Gastrocnemius medialis (tissue), 4 donors: ENCODE data around the gene ADCY9. TPM values are rescaled to one million over a fixed set of nuclear protein-coding genes. Genes with fewer than 3 reads are reported as not detected.

ENCODE experiments used
- ATAC-seq, 2 donors: fragments of 150-250 bp; one replicate each; pipeline ENCODE4 v1.9.1; 2016
- DNase-seq, 2 donors: peaks; one replicate each; pipeline ENCODE4 v3.0.0-alpha.2; 2019
- H3K27ac ChIP-seq, 4 donors: fragments of 200-600 bp; sonication (generic); 1 replicate in 1 of 4; 2 replicates in 3 of 4; pipeline ENCODE4 v1.5.1; 2016 to 2018; ENCODE audit warnings: mild to moderate bottlenecking in 2 of 4, moderate library complexity in 1 of 4
- H3K27me3 ChIP-seq, 3 donors: fragments of 200-600 bp; sonication (generic) in 2 of 3; 1 replicate in 1 of 3; 2 replicates in 2 of 3; pipeline versions ENCODE4 v1.5.1 to v1.6.0; 2016 to 2019; ENCODE audit warnings: mild to moderate bottlenecking in 1 of 3, moderate library complexity in 1 of 3
- H3K36me3 ChIP-seq, 2 donors: fragments of 200-600 bp; sonication (generic) in 1 of 2; one replicate each; pipeline ENCODE4 v1.5.1; 2017 to 2018
- H3K4me1 ChIP-seq, 2 donors: fragments of 200-600 bp; sonication (generic) in 1 of 2; one replicate each; pipeline ENCODE4 v1.5.1; 2016 to 2017; ENCODE audit warnings: mild to moderate bottlenecking in 2 of 2
- H3K4me3 ChIP-seq, 4 donors: fragments of 200-600 bp; sonication (generic) in 3 of 4; 1 replicate in 1 of 4; 2 replicates in 3 of 4; pipeline ENCODE4 v1.5.1; 2016 to 2019; ENCODE audit warnings: mild to moderate bottlenecking in 2 of 4
- H3K9me3 ChIP-seq, 3 donors: fragments of 200-600 bp; sonication (generic) in 2 of 3; 1 replicate in 1 of 3; 2 replicates in 2 of 3; pipeline ENCODE4 v1.5.1; 2016 to 2019
- CTCF ChIP-seq, 5 experiments: fragments of 450-650 bp in 3 of 5; fragments of 200-600 bp in 2 of 5; sonication (generic) in 2 of 5; IDR thresholded peaks in 4 of 5; conservative IDR thresholded peaks in 1 of 5; 1 replicate in 4 of 5; 2 replicates in 1 of 5; pipeline ENCODE4 v1.5.1; 2016 to 2019; ENCODE audit warnings: antibody characterized with exemption in 5 of 5, mild to moderate bottlenecking in 3 of 5, moderate library complexity in 3 of 5
- POLR2A ChIP-seq, 2 donors: fragments of 450-650 bp; IDR thresholded peaks; one replicate each; pipeline ENCODE4 v1.6.1; 2017; ENCODE audit warnings: antibody characterized with exemption in 2 of 2, mild to moderate bottlenecking in 2 of 2, moderate library complexity in 2 of 2
- in situ Hi-C, 4 donors: fragments of 200-750 bp; cut with MboI; loops; one replicate each; pipeline versions ENCODE4 v1.15.0 to v1.8.0; 2017; ENCODE audit warnings: low sequenced_read_pairs in 4 of 4
- intact Hi-C: fragments of 100-400 bp; cut with DNase I; formaldehyde crosslinking; loops from one replicate; pipeline ENCODE4 v1.15.1; 2023; ENCODE audit warnings: low total_unique reads
- total RNA-seq, 4 donors: library from RNA; depleted of rRNA; stranded (reverse); fragments of >200 nt; gene quantifications; one replicate each; pipeline versions ENCODE4 v1.1.0 to v1.2.3, GENCODE V29; 2016

The ADCY9 gene
- total RNA-seq, 4 donors from 2014 or later: 84.9 to 223 (median 163) TPM

GRCh38 chr16:4090351-4090851 lies 25.8 kb downstream of the ADCY9 start:
- in situ Hi-C loops (no loop called here), intact Hi-C loops (loop anchor here (5.0 kb wide), 2 partner anchors 147 to 162 kb away; no protein-coding TSS in a partner anchor)
- peaks cover 88% of the 10 kb centered on the region in 2 donors for H3K4me1 ChIP-seq
- H3K27me3 ChIP-seq: no peaks in the 10 kb centered on the region
- no peaks in the 10 kb centered on the region for H3K36me3 ChIP-seq
- peak; percentile 66 to 74 for DNase-seq
- H3K27ac ChIP-seq: peak overlapping the region; percentile 90 to 95 (median 94)
- peak in 1 of 2 donors; percentile 38 for TF ChIP-seq POLR2A (IDR thresholded peaks at IDR 0.05)
- no peak for TF ChIP-seq CTCF (IDR thresholded peaks at IDR 0.05 in 4 of 5, conservative IDR thresholded peaks at IDR 0.05 in 1 of 5)
- H3K9me3 ChIP-seq: no peaks in the 10 kb centered on the region
- ATAC-seq: peak; percentile 8 to 9
- H3K4me3 ChIP-seq: peak overlapping the region; percentile 2 to 15 (median 6)

GRCh38 chr16:4089811-4090301 lies 26.4 kb downstream of the ADCY9 start:
- intact Hi-C loops: loop anchor here (5.0 kb wide), 3 partner anchors 117 to 162 kb away; no protein-coding TSS in a partner anchor
- no peaks in the 10 kb centered on the region for H3K9me3 ChIP-seq
- TF ChIP-seq CTCF (IDR thresholded peaks at IDR 0.05 in 4 of 5, conservative IDR thresholded peaks at IDR 0.05 in 1 of 5) (no peak), POLR2A (IDR thresholded peaks at IDR 0.05) (no peak)
- DNase-seq: peak; percentile 49 to 69
- H3K36me3 ChIP-seq: no peaks in the 10 kb centered on the region
- peaks cover 86 to 88% of the 10 kb centered on the region in 2 donors for H3K4me1 ChIP-seq
- ATAC-seq: peak in 1 of 2 donors; percentile 4
- peak overlapping the region in 3 of 4 donors; percentile 5 to 15 (median 8) for H3K4me3 ChIP-seq
- H3K27ac ChIP-seq: peak overlapping the region; percentile 90 to 95 (median 94)
- no peaks in the 10 kb centered on the region for H3K27me3 ChIP-seq
- in situ Hi-C loops: no loop called here

- Histone ChIP-seq H3K4me1 (peaks cover 81 to 84% of the 10 kb centered on the region in 2 donors), H3K9me3 (no peaks in the 10 kb centered on the region), H3K4me3 (no peak overlapping the region), H3K36me3 (no peaks in the 10 kb centered on the region), H3K27me3 (no peaks in the 10 kb centered on the region), H3K27ac (peak overlapping the region; percentile 90 to 95 (median 94))
- no peak for DNase-seq
- in situ Hi-C loops (no loop called here), intact Hi-C loops (loop anchor here (5.0 kb wide), 1 partner anchor 118 kb away; no protein-coding TSS in a partner anchor)
- TF ChIP-seq CTCF (IDR thresholded peaks at IDR 0.05 in 4 of 5, conservative IDR thresholded peaks at IDR 0.05 in 1 of 5): no peak
- no peak for TF ChIP-seq POLR2A (IDR thresholded peaks at IDR 0.05)
- no peak for ATAC-seq
Measured at GRCh38 chr16:4089251-4089810, 26.9 kb downstream of the ADCY9 start.

GRCh38 chr16:4087990-4088577 lies 28.2 kb downstream of the ADCY9 start:
- intact Hi-C loops: loop anchor here (1.0 to 5.0 kb wide), 2 partner anchors 35 to 119 kb away; no protein-coding TSS in a partner anchor
- Histone ChIP-seq H3K9me3 (no peaks in the 10 kb centered on the region), H3K27me3 (no peaks in the 10 kb centered on the region), H3K27ac (peak overlapping the region; percentile 90 to 95 (median 94)), H3K4me3 (peak overlapping the region in 3 of 4 donors; percentile 17 to 27 (median 22)), H3K36me3 (no peaks in the 10 kb centered on the region), H3K4me1 (peaks cover 78 to 80% of the 10 kb centered on the region in 2 donors)
- TF ChIP-seq CTCF (IDR thresholded peaks at IDR 0.05 in 4 of 5, conservative IDR thresholded peaks at IDR 0.05 in 1 of 5) (no peak), POLR2A (IDR thresholded peaks at IDR 0.05) (peak in 1 of 2 donors; percentile 45)
- in situ Hi-C loops: no loop called here
- ATAC-seq (peak; percentile 56 to 64), DNase-seq (no peak)
